Ectodermal cell (in vitro differentiated cells): ENCODE results near the gene LPP.

Experiments
- H3K27ac ChIP-seq: 2 replicates; pipeline ENCODE4 v1.7.0; 2013; ENCODE audit warnings: mild to moderate bottlenecking, low read depth, low read length; ENCODE audit not compliant: insufficient read depth, poor library complexity, severe bottlenecking
- H3K27me3 ChIP-seq: 2 replicates; pipeline ENCODE4 v1.7.0; 2013; ENCODE audit warnings: mild to moderate bottlenecking, low read length; ENCODE audit not compliant: insufficient read depth, control insufficient read depth, poor library complexity, severe bottlenecking
- H3K36me3 ChIP-seq: one replicate; pipeline ENCODE4 v1.7.0; 2013; ENCODE audit warnings: low read length; ENCODE audit not compliant: control insufficient read depth, insufficient read depth
- H3K4me1 ChIP-seq: one replicate; pipeline ENCODE4 v1.7.0; 2013; ENCODE audit warnings: low read length; ENCODE audit not compliant: control insufficient read depth, insufficient read depth
- H3K4me3 ChIP-seq: 2 replicates; pipeline ENCODE4 v1.7.0; 2013; ENCODE audit warnings: low read depth, low read length, control low read depth; ENCODE audit not compliant: insufficient read depth
- H3K9me3 ChIP-seq: 2 replicates; pipeline ENCODE4 v1.7.0; 2013; ENCODE audit warnings: mild to moderate bottlenecking, low read length, moderate library complexity; ENCODE audit not compliant: control insufficient read depth
- WGBS, 2 experiments: methylation state at CpG; one replicate each; pipeline ENCODE4 v1.1.7; 2013; ENCODE audit warnings: missing lambda C conversion rate in 2 of 2; 5-methylcytosine and 5-hydroxymethylcytosine counted together

Gene LPP

DNA sequence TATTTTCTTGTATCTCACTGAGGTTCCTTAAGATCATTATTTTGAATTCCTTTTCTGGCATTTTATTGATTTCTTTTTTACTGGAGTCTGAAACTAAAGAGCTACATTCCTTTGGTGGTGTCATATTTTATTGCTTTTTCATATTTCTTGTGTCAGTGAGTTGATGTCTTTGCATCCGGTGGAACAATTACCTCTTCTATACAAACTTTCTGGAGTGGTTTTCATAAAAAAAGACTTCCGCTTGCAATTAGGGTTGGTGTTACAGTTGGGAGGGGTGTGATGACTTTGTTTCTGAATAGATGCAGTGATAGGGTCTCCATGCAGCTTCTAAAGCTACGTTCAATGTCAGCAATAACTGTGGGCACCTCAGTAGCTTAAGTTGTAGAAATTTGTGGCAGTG, 181.7 kb downstream of the LPP start:
- Histone ChIP-seq H3K36me3 (no peaks in the 10 kb centered on the region), H3K9me3 (no peaks in the 10 kb centered on the region), H3K4me3 (no peak overlapping the region), H3K27ac (no peak overlapping the region), H3K27me3 (no peaks in the 10 kb centered on the region), H3K4me1 (no peaks in the 10 kb centered on the region)
- 91 to 97% methylated on average over 2 to 3 of the region's 3 CpGs for WGBS, 2 experiments

DNA sequence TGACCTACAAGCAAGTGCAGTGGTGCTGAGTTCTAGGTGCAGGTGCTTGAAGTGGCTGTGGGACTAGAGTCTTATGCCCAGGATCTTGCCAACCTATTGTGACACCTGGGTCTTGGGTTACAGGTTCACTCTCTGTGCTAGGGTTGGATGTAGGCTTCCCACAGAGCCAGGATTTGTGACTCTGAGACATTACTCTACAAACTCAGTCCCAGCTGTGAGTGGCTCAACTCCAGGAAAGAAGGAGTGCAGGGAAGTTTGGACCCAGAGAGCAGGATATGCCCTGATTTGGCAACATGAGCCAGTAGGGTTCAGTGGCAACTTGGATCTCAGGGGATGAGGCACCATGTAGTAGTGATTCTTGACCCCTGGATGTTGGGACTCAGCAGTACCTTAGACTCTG, 182.2 kb downstream of the LPP start:
- Histone ChIP-seq H3K36me3 (no peaks in the 10 kb centered on the region), H3K4me1 (no peaks in the 10 kb centered on the region), H3K9me3 (no peaks in the 10 kb centered on the region), H3K27ac (no peak overlapping the region), H3K27me3 (no peaks in the 10 kb centered on the region), H3K4me3 (no peak overlapping the region)

GRCh38 chr3:188337232-188337631, 183.3 kb downstream of the LPP start:
- Histone ChIP-seq H3K27me3 (no peaks in the 10 kb centered on the region), H3K9me3 (no peaks in the 10 kb centered on the region), H3K36me3 (no peaks in the 10 kb centered on the region), H3K4me1 (no peaks in the 10 kb centered on the region), H3K4me3 (no peak overlapping the region), H3K27ac (no peak overlapping the region)
- 95 to 97% methylated on average over 4 of the region's 4 CpGs for WGBS, 2 experiments

DNA sequence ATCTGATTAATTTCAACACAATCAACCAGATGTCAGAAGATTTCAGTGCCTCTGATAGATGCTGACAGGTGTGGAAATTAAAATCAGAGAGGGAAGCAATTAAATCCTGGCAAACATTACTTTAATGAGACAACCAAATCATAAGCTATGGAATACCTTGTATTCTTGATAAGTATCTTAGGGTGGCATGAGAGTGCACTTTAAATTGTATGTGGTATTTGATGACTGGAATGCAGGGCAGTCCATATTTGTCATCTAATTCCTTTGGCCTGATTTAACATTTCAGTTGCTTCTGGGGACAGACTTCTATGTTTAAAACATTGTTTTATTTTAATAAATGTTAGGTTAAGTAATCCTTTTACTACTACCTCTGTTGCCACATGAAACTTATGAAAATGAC, 184.1 kb downstream of the LPP start:
- H3K27me3 ChIP-seq: no peaks in the 10 kb centered on the region
- no peaks in the 10 kb centered on the region for H3K36me3 ChIP-seq
- no peak overlapping the region for H3K27ac ChIP-seq
- H3K4me3 ChIP-seq: no peak overlapping the region
- H3K9me3 ChIP-seq: no peaks in the 10 kb centered on the region
- H3K4me1 ChIP-seq: no peaks in the 10 kb centered on the region

DNA sequence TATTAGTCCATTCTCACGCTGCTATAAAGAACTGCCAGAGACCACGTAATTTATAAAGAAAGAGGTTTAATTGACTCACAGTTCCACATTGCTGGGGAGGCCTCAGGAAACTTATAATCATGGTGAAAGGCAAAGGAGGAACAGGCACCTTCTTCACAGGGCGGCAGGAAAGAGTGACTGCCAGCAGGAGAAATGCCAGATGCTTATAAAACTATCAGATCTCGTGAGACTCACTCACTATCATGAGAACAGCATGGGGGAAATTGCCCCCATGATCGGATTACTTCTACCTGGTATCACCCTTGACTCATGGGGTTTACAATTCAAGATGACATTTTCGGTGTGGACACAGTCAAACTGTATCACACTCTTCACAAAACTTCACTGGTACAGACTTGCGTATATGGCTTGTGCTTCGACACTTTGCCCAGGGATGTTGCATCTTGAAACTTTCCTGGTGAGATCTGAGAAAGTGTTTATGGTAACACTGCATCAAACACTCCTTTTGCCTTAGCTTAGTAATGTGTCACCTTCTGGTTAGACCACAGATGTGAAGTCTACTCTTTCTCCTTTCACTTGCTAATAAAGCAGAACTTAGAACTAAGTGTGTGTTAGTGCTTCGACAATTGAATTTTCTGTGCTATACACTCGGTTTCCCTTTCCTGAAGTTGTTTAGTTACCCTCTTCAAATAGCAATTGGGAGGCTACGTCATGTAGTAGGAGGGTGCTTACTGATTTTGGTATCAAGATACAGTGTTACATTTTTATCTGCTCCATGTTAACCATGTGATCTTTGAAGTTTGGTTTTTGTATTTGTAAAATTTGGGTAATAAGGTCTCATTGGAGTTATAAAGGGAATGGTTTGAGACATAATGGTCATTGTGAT, 185.7 kb downstream of the LPP start:
- WGBS, 2 experiments: 87 to 90% methylated on average over 10 to 11 of the region's 11 CpGs
- no peaks in the 10 kb centered on the region for H3K9me3 ChIP-seq
- no peaks in the 10 kb centered on the region for H3K4me1 ChIP-seq

DNA sequence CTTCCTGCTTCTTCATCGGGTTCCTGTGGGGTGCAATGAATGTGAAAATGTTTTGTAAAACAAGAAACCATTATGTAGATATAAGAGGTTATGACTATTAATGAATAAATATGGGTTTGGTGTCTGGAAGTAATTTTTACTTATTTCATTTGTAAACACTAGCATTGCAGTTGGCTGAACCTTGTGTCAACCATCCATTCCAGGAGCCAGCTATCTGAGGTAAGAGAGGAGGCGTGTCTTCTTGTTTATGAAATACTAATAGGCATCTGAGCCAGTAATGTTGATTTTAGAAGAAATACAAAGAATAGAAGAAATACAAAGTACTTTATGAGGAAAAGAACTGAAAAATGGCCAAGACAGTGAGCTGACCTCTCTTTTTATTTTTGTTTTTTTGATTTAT, 187.5 kb downstream of the LPP start:
- H3K27me3 ChIP-seq: no peaks in the 10 kb centered on the region
- no peak overlapping the region for H3K4me3 ChIP-seq
- no peak overlapping the region for H3K27ac ChIP-seq
- no peaks in the 10 kb centered on the region for H3K9me3 ChIP-seq
- H3K36me3 ChIP-seq: no peaks in the 10 kb centered on the region
- H3K4me1 ChIP-seq: no peaks in the 10 kb centered on the region
- 100% methylated on average over 2 of the region's 2 CpGs for WGBS, 2 experiments

More for the DNA sequence above, 185.7 kb downstream of the LPP start:
- no peaks in the 10 kb centered on the region for H3K27me3 ChIP-seq
- H3K27ac ChIP-seq: no peak overlapping the region
- H3K4me3 ChIP-seq: no peak overlapping the region
- H3K36me3 ChIP-seq: no peaks in the 10 kb centered on the region

GRCh38 chr3:188342991-188343732, 189.2 kb downstream of the LPP start:
- no peaks in the 10 kb centered on the region for H3K27me3 ChIP-seq
- WGBS, 2 experiments: 94 to 95% methylated on average over 6 to 7 of the region's 9 CpGs
- H3K36me3 ChIP-seq: no peaks in the 10 kb centered on the region
- H3K4me1 ChIP-seq: no peaks in the 10 kb centered on the region
- no peak overlapping the region for H3K27ac ChIP-seq
- H3K4me3 ChIP-seq: no peak overlapping the region
- H3K9me3 ChIP-seq: no peaks in the 10 kb centered on the region

DNA sequence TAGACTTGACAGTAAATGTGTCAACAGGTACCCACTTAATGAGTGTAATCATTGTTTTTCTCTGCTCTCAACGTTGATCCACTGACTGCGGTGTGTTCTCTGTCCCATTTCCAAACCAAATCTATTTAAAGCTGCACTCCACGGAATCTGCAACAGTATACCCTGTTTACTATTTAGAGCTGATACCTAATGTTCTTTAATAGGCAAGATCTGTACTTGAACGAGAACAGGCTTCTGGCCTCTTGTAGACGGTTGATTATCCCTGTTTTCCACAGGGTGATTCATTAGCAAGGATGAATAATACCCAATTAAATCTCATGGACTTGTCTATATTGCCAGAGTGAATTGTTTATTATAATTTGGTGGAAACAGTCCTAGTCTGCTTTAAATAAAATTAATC, 189.9 kb downstream of the LPP start:
- Histone ChIP-seq H3K9me3 (no peaks in the 10 kb centered on the region), H3K27ac (no peak overlapping the region), H3K36me3 (no peaks in the 10 kb centered on the region), H3K4me1 (no peaks in the 10 kb centered on the region), H3K4me3 (no peak overlapping the region), H3K27me3 (no peaks in the 10 kb centered on the region)
- WGBS, 2 experiments: 97 to 100% methylated on average over 5 of the region's 5 CpGs

DNA sequence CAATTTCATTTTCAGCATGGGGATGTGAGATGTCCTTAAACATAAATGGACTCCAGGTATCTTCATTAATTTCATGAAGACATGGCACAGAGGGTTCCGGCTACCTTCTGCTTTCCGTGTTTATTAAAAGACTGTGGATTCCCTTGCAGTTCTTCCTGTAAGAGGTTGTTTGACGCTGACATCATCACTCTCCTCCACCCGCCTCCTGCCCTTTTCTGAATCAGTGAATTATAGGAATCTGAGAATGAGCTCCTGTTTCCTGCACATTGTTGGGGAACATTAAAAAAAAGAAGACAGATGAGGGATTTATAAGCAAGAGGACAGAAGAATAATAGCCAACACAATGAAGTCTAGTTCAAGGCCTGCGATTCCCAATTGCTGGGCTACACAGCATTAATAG, 191.3 kb downstream of the LPP start:
- Histone ChIP-seq H3K36me3 (no peaks in the 10 kb centered on the region), H3K27me3 (no peaks in the 10 kb centered on the region), H3K4me3 (no peak overlapping the region), H3K4me1 (no peaks in the 10 kb centered on the region), H3K27ac (no peak overlapping the region), H3K9me3 (no peaks in the 10 kb centered on the region)
- 92 to 94% methylated on average over 5 of the region's 5 CpGs for WGBS, 2 experiments

- H3K27me3 ChIP-seq: no peaks in the 10 kb centered on the region
- H3K9me3 ChIP-seq: no peaks in the 10 kb centered on the region
- 93 to 95% methylated on average over 8 to 9 of the region's 9 CpGs for WGBS, 2 experiments
- H3K4me3 ChIP-seq: no peak overlapping the region
- no peaks in the 10 kb centered on the region for H3K4me1 ChIP-seq
- H3K36me3 ChIP-seq: no peaks in the 10 kb centered on the region
- H3K27ac ChIP-seq: no peak overlapping the region
Measured at GRCh38 chr3:188348435-188349244, 194.7 kb downstream of the LPP start.
